DMS114 treated with DMSO at 0.1 percent for 48 hours (cell line): ENCODE results near the gene SAPCD2.
"Not testable (repeated sequence)": the region's sequence is repeated elsewhere in the genome, so short reads cannot be mapped to it uniquely, and the experiment has no call there.

Experiments used
- DNase-seq: peaks from one replicate; lab custom pipeline; 2025; ENCODE audit not compliant: unreplicated experiment; lab: John Stamatoyannopoulos, UW

Gene SAPCD2

GRCh38 chr9:137033481-137033880 lies 36.9 kb downstream of the SAPCD2 start:
- not testable (repeated sequence) for DNase-seq

GRCh38 chr9:137032858-137033257 lies 37.5 kb downstream of the SAPCD2 start:
- DNase-seq, result no peak

- DNase-seq, result no peak
Observed at GRCh38 chr9:137031904-137032640, 38.3 kb downstream of the SAPCD2 start, which contains the start of gene FUT7. Gene FUT7 (minus strand): TSS chr9:137032088. CDS start chr9:137031991, 97 bp downstream.

DNA sequence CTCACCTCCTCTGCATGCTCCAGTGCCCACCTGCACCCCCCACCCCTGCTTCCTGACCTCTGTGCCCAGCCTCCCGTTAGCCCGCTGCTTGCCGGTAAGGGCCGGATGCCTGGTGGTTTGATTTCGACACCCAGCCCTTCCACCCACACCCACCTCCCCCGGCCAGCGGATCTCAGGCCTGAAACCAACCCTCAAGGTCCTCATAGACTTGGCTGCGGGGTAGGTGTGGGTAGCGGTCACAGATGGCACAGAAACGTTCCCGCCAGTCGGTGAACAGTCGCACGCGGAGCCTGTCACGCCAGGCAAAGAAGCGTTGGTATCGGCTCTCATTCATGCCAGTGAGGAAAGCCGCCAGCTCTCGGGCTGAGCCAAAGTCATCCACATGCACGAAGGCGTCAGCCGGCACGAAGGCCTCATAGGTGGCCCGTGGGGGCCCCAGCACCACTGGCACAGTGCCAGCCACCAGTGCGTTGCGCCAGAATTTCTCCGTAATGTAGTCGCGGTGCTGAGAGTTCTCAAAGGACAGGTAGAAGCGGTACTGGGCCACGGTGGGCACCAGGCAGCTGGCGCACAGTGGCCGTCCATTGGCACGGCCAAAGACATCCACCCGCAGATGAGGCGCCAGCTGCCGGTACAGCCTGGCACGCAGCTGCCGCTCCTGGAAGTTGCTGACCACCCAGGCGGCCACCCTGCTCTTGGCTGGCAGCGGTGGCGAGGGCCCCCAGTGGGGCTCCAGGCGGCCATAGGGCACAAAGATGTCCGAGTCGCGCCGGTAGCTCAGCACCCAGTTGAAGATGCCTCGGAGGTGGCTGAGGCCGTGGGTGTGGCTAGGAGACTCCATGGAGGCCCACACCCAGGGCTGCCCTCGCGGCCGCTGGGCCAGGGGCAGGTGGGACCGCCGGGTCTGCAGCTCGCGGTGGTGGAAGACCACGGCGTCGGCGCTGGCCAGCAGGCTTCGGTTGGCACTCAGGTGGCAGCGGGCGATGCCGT lies 39.5 kb downstream of the SAPCD2 start:
- no peak for DNase-seq

GRCh38 chr9:137030006-137030405 lies 40.4 kb downstream of the SAPCD2 start:
- no peak for DNase-seq

- peak; percentile 18 for DNase-seq
Observed at GRCh38 chr9:137029058-137029936, 41.1 kb downstream of the SAPCD2 start.

GRCh38 chr9:137028263-137029057 lies 41.9 kb downstream of the SAPCD2 start:
- DNase-seq, result no peak

- no peak for DNase-seq
Observed at GRCh38 chr9:137027369-137028262, 42.7 kb downstream of the SAPCD2 start, which contains the start of gene ABCA2. Gene ABCA2 (minus strand): TSS chr9:137028237. CDS start chr9:137028140, 97 bp downstream.

DNA sequence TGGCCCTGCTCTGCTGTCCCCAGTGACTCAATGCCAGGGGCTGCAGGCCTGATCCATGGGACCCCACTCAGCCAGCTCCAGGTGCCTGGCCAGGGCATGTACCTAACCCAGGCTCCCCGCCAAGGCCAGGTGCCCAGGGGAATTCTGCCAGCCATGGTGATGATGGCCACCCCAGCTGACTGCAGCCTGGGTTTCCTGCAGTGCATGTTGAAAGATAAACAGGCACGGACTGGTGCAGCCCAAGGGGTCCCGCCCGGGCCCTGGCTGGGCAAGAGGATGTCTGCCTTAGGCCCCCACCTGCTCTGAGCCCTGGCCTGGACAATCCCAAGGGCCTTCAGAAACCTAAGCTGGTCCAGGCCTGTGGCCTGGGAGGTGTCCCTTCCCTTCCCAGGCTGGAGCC lies 43.5 kb downstream of the SAPCD2 start:
- no peak for DNase-seq

- DNase-seq, result no peak
Observed at GRCh38 chr9:137026384-137026783, 44.0 kb downstream of the SAPCD2 start.

DNA sequence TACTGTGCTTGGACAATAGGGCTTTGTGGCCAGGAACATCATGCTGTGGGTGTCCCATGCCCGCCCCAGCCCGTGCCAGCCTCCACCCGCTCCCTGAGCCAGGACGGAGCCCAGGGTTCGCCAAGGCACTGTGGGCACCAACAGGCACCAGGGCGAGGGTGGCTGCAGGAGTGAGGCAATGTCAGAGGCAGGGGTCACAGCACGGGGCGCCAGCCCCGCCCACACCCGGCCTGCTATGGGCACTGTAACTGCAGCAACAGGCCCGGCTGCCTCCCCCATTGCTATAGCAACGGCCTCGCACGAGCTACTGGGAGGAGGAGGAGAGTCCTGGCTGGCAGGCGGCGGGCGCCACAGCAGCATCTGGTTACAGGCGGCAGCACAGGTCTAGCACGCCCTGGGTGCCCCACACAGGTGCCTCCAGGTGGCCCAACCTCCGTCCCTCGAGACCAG lies 44.8 kb downstream of the SAPCD2 start:
- no peak for DNase-seq

GRCh38 chr9:137023583-137023991 lies 46.8 kb downstream of the SAPCD2 start:
- DNase-seq, result no peak

GRCh38 chr9:137023157-137023556 lies 47.2 kb downstream of the SAPCD2 start:
- no peak for DNase-seq

DNA sequence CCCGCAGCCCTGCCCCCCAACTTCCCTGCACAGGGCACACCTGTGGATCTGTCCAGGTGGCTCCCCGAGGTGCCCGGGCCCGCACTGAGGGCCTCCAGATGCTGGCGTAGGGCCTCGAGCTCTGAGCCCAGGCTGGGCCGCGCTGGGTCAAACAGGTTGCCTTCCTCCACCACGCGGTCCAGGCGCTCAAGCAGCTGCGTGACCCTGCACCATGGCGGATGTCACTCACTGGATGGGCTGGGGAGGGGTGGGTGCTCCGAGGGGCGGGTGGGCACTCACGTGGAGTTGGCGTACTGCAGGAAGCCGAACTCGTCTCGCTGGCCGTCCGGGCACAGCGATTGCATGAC lies 47.7 kb downstream of the SAPCD2 start:
- DNase-seq, result no peak

- DNase-seq, result no peak
Observed at GRCh38 chr9:137021979-137022661, 48.2 kb downstream of the SAPCD2 start.

GRCh38 chr9:137021568-137021978 lies 48.8 kb downstream of the SAPCD2 start:
- DNase-seq, result no peak

- DNase-seq, result no peak
Observed at GRCh38 chr9:137020771-137021567, 49.4 kb downstream of the SAPCD2 start.
